Stimulated activated CD4-positive, alpha-beta T cell treated with anti-CD3 and anti-CD28 coated beads, Interleukin-2, amount 100 ng/mL, for 24 hours (primary cell): ENCODE results near the gene PCDHA10.

Experiments
- DNase-seq, 2 donors: peaks; one replicate each; pipeline ENCODE4 v3.0.0-alpha.2; 2020

Gene PCDHA10

DNA sequence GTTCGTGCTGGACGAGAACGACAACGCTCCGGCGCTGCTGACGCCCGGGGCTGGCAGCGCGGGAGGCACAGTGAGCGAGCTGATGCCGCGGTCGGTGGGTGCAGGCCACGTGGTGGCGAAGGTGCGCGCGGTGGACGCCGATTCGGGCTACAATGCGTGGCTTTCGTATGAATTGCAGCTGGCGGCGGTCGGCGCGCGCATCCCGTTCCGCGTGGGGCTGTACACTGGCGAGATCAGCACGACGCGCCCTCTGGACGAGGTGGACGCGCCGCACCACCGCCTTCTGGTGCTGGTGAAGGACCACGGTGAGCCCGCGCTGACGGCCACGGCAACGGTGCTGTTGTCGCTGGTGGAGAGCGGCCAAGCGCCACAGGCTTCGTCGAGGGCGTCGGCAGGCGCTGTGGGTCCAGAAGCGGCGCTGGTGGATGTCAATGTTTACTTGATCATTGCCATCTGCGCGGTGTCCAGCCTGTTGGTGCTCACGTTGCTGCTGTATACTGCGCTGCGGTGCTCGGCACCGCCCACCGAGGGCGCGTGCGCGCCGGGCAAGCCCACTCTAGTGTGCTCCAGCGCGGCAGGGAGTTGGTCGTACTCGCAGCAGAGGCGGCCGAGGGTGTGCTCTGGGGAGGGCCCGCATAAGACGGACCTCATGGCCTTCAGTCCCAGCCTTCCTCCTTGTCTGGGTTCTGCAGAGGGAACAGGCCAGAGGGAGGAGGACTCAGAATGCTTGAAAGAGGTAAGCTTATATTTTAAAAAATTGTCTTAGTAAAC lies 28.4 kb downstream of the PCDHA10 start:
- no peak for DNase-seq

DNA sequence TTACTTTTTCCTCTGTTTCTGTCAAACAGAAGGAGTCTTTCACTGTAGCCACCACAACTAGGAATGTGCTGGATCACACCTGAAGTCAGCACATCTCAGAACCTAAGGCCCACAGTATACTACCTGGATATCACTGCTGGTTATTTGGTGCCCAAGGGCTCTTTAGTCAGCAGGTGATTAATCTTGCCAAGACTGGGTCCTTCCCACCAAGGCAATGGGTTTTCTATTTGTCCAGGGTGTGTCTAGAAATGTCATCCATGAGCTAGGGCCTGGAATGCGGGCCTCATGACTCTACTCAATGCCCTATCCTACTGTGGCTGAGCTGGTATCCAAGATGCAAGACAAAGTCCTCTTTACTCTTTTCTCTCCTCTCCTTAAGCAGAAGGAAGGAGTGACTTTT lies 60.6 kb downstream of the PCDHA10 start:
- DNase-seq, result no peak
